A673 (cell line): ENCODE results near the gene NRL. TPM values are rescaled to one million over a fixed set of nuclear protein-coding genes. Genes with fewer than 3 reads are reported as not detected.

Source experiments
- BruUV-seq: library from RNA; stranded (reverse); fragments of 400-500 nt; replicated peaks from 2 replicates; lab custom pipeline; 2021; lab: Mats Ljungman, UMichigan
- CTCF ChIA-PET: fragments of 300-600 bp; sonication (Branson Sonifier 250); formaldehyde crosslinking; loops from one replicate; lab custom pipeline; 2022; ENCODE audit warnings: antibody characterized with exemption; lab: Charles Lee
- POLR2A ChIA-PET: fragments of 300-600 bp; sonication (Branson Sonifier 250); formaldehyde crosslinking; loops from one replicate; lab custom pipeline; 2022; ENCODE audit warnings: antibody characterized with exemption; ENCODE audit not compliant: low non-redundant PET; lab: Charles Lee
- DNase-seq: peaks from one replicate; pipeline ENCODE4 v3.0.0-alpha.2; 2015; ENCODE audit warnings: low spot score
- H3K27ac ChIP-seq: fragments of 200-600 bp; sonication (generic); 2 replicates; pipeline ENCODE4 v1.5.1; 2016; ENCODE audit warnings: mixed run types, low read depth, mild to moderate bottlenecking, mixed read lengths, antibody characterized with exemption, low read length; ENCODE audit not compliant: poor library complexity, severe bottlenecking
- H3K27me3 ChIP-seq: fragments of 200-600 bp; sonication (generic); replicated peaks from 2 replicates; pipeline ENCODE4 v1.6.1; 2017; ENCODE audit warnings: mixed run types, low read depth, mild to moderate bottlenecking, mixed read lengths, antibody characterized with exemption, low read length; ENCODE audit not compliant: insufficient read depth, poor library complexity
- H3K36me3 ChIP-seq: fragments of 200-600 bp; sonication (generic); 2 replicates; pipeline ENCODE4 v1.6.1; 2016; ENCODE audit warnings: mixed run types, mild to moderate bottlenecking, mixed read lengths, antibody characterized with exemption, low read length; ENCODE audit not compliant: insufficient read depth, poor library complexity, severe bottlenecking
- H3K4me1 ChIP-seq: fragments of 200-600 bp; sonication (generic); 2 replicates; pipeline ENCODE4 v1.6.1; 2017; ENCODE audit warnings: mixed run types, mild to moderate bottlenecking, mixed read lengths, antibody characterized with exemption, low read length; ENCODE audit not compliant: insufficient read depth, poor library complexity, severe bottlenecking
- H3K4me3 ChIP-seq: fragments of 200-600 bp; sonication (generic); 2 replicates; pipeline ENCODE4 v1.5.1; 2016; ENCODE audit warnings: low read depth, mixed run types, mild to moderate bottlenecking, mixed read lengths, low read length; ENCODE audit not compliant: poor library complexity, severe bottlenecking
- H3K9me3 ChIP-seq: fragments of 200-600 bp; sonication (generic); 2 replicates; pipeline ENCODE4 v1.6.1; 2016; ENCODE audit warnings: mixed run types, low read depth, mild to moderate bottlenecking, mixed read lengths, antibody characterized with exemption, low read length; ENCODE audit not compliant: poor library complexity, severe bottlenecking
- CTCF ChIP-seq: fragments of 300-800, 200-600 bp; sonication (generic); conservative IDR thresholded peaks from 2 replicates; pipeline ENCODE4 v1.5.1; 2017; ENCODE audit warnings: low read depth, mild to moderate bottlenecking, antibody characterized with exemption, low read length, moderate library complexity, mixed read lengths
- EZH2 ChIP-seq: fragments of 200-600 bp; sonication (generic); IDR thresholded peaks from 2 replicates; pipeline ENCODE4 v1.6.1; 2017; ENCODE audit warnings: borderline replicate concordance, low read depth, mild to moderate bottlenecking, mixed read lengths, antibody characterized with exemption, low read length; ENCODE audit not compliant: poor library complexity, severe bottlenecking
- intact Hi-C: fragments of 100-400 bp; cut with micrococcal nuclease; formaldehyde crosslinking; loops from one replicate; pipeline ENCODE4 v1.10.0; 2022; ENCODE audit not compliant: unreplicated experiment
- total RNA-seq: library from RNA; stranded (reverse); gene quantifications from 2 replicates; pipeline ENCODE4 v1.2.3, GENCODE V29; 2021

Gene NRL
- total RNA-seq, 1 experiment from 2014 or later = 1.9 TPM

GRCh38 chr14:24042746-24043145, 72.0 kb downstream of the NRL start:
- CTCF ChIA-PET = no interaction called here

GRCh38 chr14:24040692-24041091, 74.1 kb downstream of the NRL start:
- no TSS peak for BruUV-seq
- H3K27me3 ChIP-seq = no peaks in the 10 kb centered on the region
- CTCF ChIA-PET = no interaction called here
- H3K27ac ChIP-seq = no peak overlapping the region
- no peak for TF ChIP-seq EZH2
- TF ChIP-seq CTCF = no peak
- H3K9me3 ChIP-seq = no peaks in the 10 kb centered on the region
- H3K36me3 ChIP-seq = no peaks in the 10 kb centered on the region
- POLR2A ChIA-PET = no interaction called here
- no peak overlapping the region for H3K4me3 ChIP-seq
- intact Hi-C loops = no loop called here
- H3K4me1 ChIP-seq = no peaks in the 10 kb centered on the region
- DNase-seq = no peak

More at GRCh38 chr14:24042746-24043145, 72.0 kb downstream of the NRL start:
- Histone ChIP-seq H3K4me3 (no peak overlapping the region), H3K36me3 (no peaks in the 10 kb centered on the region), H3K27ac (no peak overlapping the region), H3K27me3 (no peaks in the 10 kb centered on the region), H3K4me1 (no peaks in the 10 kb centered on the region), H3K9me3 (no peaks in the 10 kb centered on the region)
- TF ChIP-seq EZH2 (no peak), CTCF (no peak)
- POLR2A ChIA-PET = no interaction called here
- no peak for DNase-seq
- no TSS peak for BruUV-seq
- intact Hi-C loops = no loop called here

GRCh38 chr14:24038686-24039085, 76.1 kb downstream of the NRL start:
- no peak for DNase-seq
- POLR2A ChIA-PET = no interaction called here
- intact Hi-C loops = no loop called here
- H3K9me3 ChIP-seq = no peaks in the 10 kb centered on the region
- H3K27ac ChIP-seq = no peak overlapping the region
- H3K4me3 ChIP-seq = no peak overlapping the region
- H3K4me1 ChIP-seq = no peaks in the 10 kb centered on the region
- CTCF ChIA-PET = no interaction called here
- no peak for TF ChIP-seq EZH2
- no peak for TF ChIP-seq CTCF
- no peaks in the 10 kb centered on the region for H3K36me3 ChIP-seq
- no peaks in the 10 kb centered on the region for H3K27me3 ChIP-seq
- no TSS peak for BruUV-seq
